Esophagus squamous epithelium (tissue), 4 donors: ENCODE results near the gene OSTF1.
A peak's percentile ranks its signal among the peaks of the same experiment; 100 is the strongest.

Experiments used
- POLR2A ChIP-seq, 4 donors: fragments of 450-650 bp; IDR thresholded peaks; one replicate each; pipeline ENCODE4 v1.6.1; 2017; ENCODE audit warnings: antibody characterized with exemption in 4 of 4, mild to moderate bottlenecking in 4 of 4, moderate library complexity in 3 of 4
- TF ChIP-seq, protein P1 (sequence below), 6 experiments: fragments of 450-650 bp in 4 of 6; fragments of 200-600 bp in 2 of 6; sonication (generic) in 2 of 6; IDR thresholded peaks; one replicate each; pipeline ENCODE4 v1.5.1; 2016 to 2019; ENCODE audit warnings: antibody characterized with exemption in 6 of 6, mild to moderate bottlenecking in 4 of 6, moderate library complexity in 4 of 6

DNA sequence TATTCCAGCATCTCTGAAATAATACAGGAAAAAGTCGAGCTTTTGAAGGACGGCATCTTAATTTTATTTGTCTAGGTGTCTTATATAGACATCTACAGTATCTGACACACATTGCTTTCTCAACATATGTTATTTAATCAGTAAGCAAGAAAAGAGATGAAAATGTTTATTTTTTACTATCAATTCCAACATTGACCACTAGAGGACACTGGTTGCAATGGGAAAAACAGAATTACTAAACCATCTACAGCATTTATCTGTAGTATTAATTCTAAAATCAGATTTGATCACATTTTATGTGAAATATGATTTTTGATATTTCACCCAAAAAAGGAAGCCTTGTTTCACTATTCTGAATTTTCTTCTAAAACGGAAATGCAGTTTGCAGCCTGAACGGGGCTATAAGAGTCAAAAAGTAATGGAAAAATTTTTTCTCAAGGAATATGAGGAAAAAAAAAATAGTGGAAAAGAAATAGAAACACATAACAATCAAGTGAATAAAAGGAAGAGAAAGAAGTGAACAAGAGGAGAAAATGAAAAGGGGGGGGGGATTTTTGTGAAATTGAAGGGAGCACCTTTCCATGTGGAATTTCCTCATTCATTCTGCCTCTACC, 98.6 kb downstream of the OSTF1 start:
- no peak for TF ChIP-seq POLR2A (IDR thresholded peaks at IDR 0.05)
- TF ChIP-seq, protein P1, sequence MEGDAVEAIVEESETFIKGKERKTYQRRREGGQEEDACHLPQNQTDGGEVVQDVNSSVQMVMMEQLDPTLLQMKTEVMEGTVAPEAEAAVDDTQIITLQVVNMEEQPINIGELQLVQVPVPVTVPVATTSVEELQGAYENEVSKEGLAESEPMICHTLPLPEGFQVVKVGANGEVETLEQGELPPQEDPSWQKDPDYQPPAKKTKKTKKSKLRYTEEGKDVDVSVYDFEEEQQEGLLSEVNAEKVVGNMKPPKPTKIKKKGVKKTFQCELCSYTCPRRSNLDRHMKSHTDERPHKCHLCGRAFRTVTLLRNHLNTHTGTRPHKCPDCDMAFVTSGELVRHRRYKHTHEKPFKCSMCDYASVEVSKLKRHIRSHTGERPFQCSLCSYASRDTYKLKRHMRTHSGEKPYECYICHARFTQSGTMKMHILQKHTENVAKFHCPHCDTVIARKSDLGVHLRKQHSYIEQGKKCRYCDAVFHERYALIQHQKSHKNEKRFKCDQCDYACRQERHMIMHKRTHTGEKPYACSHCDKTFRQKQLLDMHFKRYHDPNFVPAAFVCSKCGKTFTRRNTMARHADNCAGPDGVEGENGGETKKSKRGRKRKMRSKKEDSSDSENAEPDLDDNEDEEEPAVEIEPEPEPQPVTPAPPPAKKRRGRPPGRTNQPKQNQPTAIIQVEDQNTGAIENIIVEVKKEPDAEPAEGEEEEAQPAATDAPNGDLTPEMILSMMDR (IDR thresholded peaks at IDR 0.05), result peak; percentile 61 to 89 (median 84)
